Measurements from ENCODE around the gene UROS.

Gene UROS

GRCh38 chr10:125828311-125828710 is 5.3 kb upstream of the UROS start:
- DNase-seq (ENCODE audit: low spot score): no peak

GRCh38 chr10:125827133-125827532 is 4.1 kb upstream of the UROS start:
- DNase-seq (ENCODE audit: low spot score): no peak

GRCh38 chr10:125824736-125825135 is 1.7 kb upstream of the UROS start:
- no peak for DNase-seq (ENCODE audit: low spot score)

DNA sequence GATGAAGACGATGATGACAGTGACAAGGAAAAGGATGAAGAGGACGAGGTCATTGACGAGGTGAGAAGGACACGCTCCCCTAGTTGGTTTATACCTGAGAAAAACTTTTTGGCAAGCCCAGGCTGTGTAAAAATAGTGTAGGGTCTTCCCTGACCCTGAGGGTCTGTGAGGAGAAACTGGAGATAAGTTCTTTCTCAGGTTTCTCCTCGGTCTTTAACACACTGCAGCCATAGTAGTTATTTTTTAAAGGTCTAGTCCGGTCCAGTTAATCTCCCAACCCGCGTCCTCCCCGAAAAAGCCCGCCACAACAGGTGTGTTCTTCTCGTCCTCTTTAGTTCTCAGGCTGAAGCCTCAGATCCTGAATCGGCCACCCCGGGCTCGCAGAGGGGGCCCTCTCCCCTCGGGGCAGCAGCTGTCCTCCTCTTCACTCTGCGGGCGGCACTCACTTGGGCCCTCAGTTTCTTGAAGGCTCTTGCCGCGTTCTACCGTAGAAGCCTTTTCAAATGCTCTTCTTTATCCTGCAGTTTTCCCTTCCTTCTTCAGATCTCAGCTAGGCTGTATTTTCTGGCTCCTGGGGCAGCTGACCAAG is 699 bp upstream of the UROS start:
- DNase-seq (ENCODE audit: low spot score): no peak

DNA sequence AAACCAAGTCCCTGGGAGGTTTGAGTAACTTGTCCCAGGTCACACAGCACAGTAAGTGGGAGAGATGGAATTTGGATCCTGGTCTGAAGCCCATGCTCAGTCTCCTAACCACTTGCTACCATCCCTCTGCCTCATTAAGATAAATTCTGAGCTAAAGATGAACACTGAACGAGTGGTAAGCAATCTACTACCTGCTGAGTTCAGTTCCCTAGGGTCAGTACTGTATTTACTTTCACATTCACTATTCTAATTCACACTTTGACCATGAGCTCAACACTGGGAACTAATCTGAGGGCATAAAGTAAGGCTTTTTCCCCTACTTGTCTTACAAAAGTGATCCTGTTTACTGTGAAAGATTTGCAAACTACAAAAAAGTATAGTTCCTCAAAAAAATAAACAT is 2.4 kb downstream of the UROS start:
- no peak for DNase-seq (ENCODE audit: low spot score)

- peak; percentile 77 for DNase-seq (ENCODE audit: low spot score)
Measured at GRCh38 chr10:125817337-125817946, 5.6 kb downstream of the UROS start.

GRCh38 chr10:125816548-125816947 is 6.5 kb downstream of the UROS start:
- DNase-seq (ENCODE audit: low spot score): no peak

DNA sequence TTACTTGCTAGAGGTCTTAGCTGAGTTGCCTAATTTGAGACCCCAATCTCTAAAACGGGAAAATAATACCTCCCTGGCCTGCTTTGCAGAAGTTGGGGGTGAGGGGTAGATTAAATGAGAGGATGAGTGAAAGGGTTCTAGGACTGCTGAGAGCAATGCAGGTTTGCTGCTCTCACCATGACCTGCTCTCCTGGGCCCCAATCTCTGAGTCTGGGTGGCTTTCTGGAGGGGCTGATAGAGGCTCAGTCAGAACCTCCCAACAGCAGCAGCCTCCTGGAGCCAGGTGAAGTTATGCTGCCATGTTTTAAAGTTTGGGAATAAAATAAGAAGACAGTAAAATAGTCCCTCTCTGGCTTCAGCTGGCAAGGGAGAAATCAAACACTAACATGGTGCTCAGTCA is 7.3 kb downstream of the UROS start:
- DNase-seq (ENCODE audit: low spot score): no peak

- no peak for DNase-seq (ENCODE audit: low spot score)
Measured at GRCh38 chr10:125812128-125812750, 10.8 kb downstream of the UROS start.

DNA sequence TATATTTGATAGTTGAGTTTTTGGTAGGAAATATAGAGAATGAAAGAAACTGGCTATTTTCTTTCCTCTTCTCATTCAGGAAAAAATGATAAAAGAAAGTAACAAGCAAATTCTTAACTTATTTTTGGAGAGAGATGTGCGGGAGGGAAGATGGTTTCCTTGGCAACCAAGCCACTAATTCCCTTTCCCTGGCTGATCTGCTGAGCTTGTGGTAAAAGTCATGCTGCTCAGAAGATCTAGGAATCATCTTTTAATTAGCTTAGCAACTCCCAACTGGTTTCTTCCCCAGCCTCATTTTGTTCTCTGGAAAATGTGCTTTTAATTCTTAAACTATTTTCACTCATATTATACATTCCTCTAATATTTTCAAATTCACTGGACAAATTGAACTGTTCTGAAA is 11.8 kb downstream of the UROS start:
- DNase-seq (ENCODE audit: low spot score): peak; percentile 53

DNA sequence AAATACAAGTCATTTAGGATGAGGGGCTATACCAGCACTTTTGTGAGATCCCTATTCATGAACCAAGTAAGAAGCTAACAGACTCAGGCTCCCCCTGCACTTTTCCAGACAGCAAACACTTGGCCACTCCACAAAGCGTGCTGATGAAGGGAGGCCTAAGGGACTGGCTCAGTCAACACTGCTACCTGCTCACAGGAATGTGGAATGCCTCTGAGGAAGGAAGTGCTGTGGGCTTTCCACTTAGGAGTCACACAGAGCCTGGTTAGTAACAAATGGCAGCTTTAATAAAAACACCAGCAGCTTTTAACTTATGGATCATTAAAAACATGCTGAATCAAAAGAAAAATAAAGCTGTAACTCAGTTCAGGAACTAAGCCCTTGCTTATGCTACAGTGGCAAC is 15.0 kb downstream of the UROS start:
- DNase-seq (ENCODE audit: low spot score): no peak

GRCh38 chr10:125802739-125803138 is 20.3 kb downstream of the UROS start:
- DNase-seq (ENCODE audit: low spot score): no peak

DNA sequence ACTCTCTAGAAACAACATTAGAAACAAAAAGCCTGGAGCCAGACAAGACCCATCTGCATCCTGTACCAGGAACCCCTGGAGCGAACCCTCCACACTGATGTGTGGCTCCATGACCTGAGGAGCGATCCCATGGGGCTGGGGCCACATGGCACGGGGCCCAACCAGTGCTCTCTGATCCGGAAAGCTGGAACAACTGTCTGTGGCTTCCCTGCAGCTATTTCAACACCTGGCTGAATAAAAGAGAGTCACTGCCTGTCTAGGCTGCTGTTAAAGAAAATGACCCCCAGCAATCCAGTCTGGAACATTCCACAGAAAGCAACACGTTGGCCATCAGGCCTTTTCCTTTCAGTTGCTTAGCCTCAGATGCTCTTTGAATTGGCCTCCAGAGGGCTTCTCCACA is 20.9 kb downstream of the UROS start:
- DNase-seq (ENCODE audit: low spot score): no peak

- DNase-seq (ENCODE audit: low spot score): no peak
Measured at GRCh38 chr10:125801574-125801973, 21.5 kb downstream of the UROS start.

DNA sequence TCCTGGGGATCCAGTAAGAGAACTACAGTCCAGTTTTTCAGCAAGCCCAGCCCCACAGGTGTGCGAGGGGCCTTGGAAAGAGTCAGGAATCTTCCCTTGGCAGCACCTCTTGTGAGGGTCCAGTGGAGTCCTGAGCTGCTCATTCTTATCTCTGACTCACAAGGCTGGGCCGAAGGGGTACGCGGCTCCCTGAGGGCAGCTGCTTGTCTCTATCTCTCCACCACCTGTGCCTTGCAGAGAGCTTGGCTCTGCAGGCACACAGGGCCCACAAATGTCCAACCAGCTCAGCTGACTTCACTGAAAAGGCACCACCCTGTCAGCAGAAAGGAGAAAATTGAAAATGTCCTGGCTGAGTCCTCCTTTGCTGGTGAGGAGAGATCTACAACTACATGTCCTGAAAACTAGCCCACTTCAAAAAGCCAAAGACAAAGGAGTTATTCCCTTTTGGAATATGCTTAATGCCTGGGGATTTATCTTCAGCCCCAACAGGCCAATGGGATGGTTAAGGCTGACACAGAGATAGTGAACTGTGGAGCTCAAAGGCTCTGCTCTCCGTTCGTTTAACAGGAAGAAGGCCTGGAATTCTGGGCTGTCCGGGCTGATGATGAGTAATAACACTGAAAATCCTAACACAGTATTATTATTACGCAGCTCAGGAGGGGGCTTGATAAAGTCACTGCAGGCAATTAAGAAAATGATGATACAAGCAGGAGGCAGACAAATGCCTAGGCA is 23.4 kb downstream of the UROS start:
- DNase-seq (ENCODE audit: low spot score): no peak

- no peak for DNase-seq (ENCODE audit: low spot score)
Measured at GRCh38 chr10:125797994-125798662, 24.9 kb downstream of the UROS start.

GRCh38 chr10:125797424-125797823 is 25.6 kb downstream of the UROS start:
- DNase-seq (ENCODE audit: low spot score): no peak

- no peak for DNase-seq (ENCODE audit: low spot score)
Measured at GRCh38 chr10:125795637-125796190, 27.3 kb downstream of the UROS start.

DNA sequence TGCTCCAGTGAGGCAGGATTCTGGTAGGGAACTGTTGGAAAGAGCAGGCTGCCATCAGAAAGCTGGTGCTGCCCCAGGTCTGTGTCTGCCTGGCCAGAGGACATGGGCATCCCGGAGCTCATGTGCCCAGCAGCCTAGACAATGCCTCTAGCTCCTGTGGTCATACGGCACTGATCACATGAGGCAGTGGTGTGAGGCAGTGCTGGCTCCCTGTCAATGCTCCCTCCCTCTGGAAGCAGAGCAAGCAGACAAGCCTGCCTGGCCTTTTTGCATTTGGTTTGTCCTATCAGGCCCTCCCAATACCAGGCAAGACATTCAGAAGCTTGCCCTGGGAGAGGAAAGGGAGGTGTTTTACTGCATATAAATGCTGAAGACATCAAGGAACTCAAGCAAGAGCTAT is 27.9 kb downstream of the UROS start:
- DNase-seq (ENCODE audit: low spot score): peak; percentile 88

DNA sequence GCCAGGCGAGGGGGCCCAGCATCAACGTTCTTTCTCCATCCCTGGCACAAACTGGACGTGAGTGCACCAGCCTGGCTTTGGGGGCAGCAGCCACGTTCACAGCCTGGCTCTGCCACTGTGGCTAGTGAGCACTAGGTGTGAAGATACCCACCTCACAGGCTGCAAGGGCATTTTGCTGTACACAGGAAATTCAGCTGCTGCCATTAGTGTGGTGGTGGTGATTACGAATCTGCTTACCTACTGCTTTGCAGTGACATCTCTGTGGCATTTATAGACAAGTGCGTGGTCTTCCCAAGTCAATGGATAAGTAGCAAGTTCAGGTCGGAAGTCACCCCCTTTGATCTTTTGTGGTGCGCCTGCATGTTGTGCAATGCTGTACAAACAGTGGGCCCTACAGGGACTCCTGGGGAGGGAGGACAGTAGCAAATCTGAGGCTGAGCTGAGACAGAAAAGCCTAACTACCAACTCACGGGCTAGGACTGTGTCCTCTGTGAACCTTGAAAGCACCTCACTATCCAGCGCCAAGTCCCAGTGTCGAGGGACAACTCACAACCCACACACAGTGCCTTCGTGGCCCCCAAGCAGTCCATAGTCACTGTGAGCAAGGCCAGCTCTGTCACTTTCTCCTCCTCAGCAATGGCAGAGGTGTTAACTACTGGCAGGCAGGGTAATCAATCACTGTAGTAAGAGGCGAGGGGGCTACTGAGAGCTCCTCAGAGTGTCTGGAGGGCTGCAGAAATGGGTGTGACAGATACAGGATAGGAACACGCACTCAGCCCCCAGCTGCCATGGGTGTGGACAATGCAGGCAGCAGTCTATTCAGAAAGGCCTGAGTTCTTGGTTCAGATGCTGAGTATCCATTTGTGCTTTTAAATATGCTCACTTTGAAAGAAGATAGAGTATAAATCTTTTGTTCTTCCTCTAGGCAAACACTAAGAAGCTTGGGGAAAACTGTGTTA is 30.4 kb downstream of the UROS start:
- DNase-seq (ENCODE audit: low spot score): no peak

All from putamen (tissue), 1 donor.